ENCODE measurements around the gene CPEB4.

Gene CPEB4

DNA sequence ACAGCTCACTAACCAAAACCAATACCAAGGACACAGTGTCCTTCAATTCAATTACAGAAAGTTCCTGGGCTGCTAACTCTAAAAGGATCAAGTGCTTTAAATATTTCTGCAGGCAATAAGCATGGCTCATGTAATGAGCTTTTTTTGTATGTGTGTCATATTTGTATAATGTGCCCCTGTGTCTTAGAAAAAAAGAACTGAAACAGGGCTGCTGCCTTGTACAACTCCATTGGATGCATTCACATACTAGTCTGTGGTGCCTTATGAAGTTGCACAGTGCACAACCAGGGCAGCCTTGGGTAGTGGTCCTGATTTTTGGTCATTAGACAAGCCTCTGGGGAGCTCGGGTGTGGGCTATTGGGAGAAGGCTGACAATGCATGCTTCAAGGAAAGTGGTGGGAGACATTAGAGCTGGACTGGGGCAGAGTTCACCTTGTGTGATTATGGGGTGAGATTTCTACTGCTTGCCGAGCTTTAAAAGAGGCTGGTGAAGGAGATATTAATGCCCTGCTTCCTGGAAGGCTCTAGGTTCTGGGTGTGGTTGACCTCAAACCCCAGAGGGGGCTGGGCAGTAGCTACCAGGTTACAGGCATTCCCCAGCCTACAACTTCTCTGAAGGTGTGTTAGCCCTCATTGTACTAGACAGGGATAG, 3.6 kb upstream of the CPEB4 start:
- no peak for DNase-seq (ENCODE audit: low read depth in 3 of 3, low spot score in 1 of 3)

DNA sequence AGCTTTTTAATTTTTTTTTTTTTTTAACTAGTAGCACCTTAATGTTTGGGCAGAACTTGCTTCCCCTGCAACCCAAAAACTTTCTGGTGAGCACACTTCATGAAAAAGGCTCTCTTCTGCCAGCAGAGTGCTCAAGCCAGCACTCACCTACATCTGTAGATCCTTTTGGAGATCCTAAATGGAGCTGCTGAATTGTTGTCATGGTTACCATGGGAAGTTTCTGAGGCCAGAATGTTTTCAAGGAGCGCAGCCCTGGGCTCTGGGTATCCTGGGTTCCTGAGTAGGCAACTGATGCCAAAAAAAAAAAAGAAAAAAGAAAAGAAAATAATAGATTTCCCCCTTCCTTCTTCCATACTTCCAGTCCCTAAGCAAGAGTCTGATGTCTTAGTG, 3.1 kb upstream of the CPEB4 start:
- DNase-seq (ENCODE audit: low read depth in 3 of 3, low spot score in 1 of 3) = no peak

DNA sequence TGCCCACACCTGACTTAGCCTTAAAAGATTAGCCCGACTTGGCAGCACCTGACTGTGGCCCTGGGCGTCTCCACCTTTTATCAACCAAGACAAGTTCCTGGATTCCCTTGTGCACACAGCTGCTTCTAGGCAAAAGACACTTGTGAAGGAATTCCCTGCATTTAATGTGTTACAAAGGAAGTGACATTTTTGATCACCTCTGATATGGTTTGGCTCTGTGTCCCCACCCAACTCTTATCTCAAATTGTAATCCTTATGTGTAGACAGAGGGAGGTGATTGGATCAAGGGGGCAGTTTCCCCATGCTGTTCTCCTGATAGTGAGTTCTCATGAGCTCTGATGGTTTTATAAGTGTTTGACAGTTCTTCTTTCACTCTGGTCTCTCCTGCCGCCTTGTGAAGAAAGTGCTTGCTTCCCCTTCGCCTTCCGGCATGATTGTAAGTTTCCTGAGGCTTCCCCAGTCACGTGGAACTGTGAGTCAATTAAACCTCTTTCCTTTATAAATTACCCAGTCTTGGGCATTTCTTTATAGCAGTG, 2.6 kb upstream of the CPEB4 start:
- no peak for DNase-seq (ENCODE audit: low read depth in 3 of 3, low spot score in 1 of 3)

DNA sequence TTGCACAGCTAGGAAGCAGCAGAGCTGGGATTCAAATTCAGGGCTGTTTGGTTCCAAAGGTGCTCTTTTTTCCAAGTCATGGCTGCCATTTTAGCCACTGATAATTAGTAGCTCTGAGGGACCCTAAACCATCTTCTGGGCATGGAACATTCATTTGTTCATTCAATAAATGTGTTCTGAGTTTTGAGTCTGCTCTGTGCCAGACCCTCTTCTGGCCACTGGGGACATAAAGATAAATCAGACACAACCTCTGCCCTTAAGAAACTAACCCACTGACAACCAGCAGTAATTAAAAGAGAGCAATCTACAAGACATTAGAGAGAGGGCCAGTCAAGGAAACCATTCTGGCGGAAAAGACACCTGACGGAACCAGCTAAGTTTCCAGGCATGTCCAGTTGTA, 2.0 kb upstream of the CPEB4 start:
- no peak for DNase-seq (ENCODE audit: low read depth in 3 of 3, low spot score in 1 of 3)

DNA sequence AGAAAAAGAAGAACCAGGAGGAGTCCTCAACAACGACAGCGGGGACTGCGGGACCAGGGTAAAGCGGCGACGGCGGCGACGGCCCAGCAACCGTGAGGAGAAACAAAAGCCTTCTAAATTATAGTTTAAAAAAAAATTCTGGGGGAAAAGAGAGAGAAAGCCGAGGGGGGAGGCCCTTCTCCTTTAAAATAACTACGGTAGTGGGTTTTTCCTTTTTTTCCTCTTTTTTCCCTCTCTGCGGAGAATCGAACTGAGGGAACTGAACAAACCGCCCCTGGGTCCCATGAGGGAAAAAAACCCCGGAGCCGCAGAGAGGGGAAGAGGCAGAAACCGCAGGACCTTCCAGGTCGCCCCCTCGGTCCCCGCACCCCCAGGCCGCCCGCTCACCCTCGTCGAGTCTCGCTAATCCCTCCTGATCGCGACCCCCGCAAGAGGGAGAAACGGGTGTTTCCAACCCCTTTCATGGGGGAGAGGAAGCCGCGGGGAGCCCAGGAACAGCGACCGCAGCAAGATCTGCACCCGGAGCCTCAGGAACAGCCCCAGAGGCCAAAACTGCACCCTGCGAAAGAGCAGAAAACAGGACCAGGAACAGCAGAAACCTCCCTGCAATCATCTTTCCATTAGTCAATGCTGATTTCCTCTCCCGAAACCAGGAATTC, 453 bp downstream of the CPEB4 start:
- DNase-seq (ENCODE audit: low read depth in 3 of 3, low spot score in 1 of 3) = no peak

DNA sequence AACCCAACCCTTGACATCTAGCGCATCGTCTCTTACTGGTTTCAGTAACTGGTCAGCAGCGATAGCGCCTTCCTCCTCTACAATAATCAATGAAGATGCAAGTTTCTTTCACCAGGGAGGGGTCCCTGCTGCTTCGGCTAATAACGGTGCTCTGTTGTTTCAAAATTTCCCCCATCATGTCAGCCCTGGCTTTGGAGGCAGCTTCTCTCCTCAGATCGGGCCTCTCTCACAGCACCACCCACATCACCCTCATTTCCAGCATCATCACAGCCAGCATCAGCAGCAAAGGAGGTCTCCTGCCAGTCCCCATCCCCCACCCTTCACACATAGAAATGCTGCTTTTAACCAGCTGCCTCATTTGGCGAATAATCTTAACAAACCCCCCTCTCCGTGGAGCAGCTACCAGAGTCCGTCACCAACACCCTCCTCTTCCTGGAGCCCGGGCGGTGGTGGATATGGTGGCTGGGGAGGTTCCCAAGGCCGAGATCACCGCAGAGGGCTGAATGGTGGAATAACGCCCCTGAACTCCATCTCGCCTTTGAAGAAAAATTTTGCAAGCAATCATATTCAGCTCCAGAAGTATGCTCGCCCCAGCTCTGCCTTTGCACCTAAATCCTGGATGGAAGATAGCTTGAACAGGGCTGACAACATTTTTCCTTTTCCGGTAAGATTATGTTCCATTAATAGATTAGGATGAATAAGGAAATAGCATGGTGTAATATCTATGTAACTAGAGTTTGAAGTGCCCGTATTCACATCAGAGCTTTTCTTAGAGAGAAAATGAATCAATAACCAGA, 2.2 kb downstream of the CPEB4 start:
- no peak for DNase-seq (ENCODE audit: low read depth in 3 of 3, low spot score in 1 of 3)

DNA sequence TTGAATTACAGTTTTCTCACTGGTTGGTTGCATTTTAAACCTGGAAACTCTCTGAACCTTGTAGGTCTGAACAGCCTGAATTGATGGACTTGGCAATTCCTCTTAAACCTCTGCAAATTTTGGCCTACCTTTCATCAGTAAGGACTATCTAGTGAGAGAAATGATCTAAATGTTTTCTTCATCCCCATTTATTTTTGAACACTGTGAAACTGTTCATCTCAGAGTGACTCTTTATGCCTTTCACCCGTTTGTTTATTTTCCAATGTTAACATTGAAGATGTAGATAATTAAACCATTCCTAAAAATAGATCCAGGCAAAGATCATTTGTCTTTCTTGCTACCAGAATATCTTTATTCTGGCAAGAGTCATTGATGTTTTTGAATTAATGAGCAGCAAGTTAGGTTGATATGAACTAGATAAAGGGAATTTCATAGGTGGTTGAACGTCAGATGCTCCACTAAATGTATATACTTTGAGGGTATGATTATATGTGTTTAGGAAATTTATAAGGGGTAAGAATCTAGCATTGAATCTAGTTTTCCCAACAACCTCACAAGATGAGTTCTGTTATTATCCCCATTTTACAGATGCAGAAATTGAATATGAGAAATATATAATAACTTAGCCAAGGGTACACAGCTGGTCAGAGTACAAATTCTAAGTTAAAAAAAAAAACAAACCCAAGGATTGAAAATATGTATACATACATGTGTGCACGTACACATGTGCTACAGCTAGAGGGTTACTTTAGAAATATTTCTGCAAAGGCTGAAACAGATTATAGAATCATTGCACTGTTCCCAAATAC, 3.4 kb downstream of the CPEB4 start:
- DNase-seq (ENCODE audit: low read depth in 3 of 3, low spot score in 1 of 3) = no peak

DNA sequence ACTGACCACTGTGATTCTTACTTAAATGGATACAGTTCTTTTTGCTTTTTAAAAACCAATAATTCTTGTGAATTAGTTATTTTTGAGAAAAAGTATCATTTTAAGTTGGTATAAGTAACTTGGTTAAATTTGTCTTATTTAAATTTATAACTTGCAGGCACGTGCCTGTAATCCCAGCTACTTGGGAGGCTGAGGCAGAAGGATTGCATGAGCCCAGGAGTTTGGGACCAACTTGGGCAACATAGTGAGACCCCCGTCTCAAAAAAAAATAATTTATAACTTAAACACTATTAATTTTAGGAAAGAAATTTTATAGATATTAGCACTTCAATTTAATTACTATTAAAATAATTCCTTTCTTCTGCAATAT, 5.0 kb downstream of the CPEB4 start:
- no peak for DNase-seq (ENCODE audit: low read depth in 3 of 3, low spot score in 1 of 3)

DNA sequence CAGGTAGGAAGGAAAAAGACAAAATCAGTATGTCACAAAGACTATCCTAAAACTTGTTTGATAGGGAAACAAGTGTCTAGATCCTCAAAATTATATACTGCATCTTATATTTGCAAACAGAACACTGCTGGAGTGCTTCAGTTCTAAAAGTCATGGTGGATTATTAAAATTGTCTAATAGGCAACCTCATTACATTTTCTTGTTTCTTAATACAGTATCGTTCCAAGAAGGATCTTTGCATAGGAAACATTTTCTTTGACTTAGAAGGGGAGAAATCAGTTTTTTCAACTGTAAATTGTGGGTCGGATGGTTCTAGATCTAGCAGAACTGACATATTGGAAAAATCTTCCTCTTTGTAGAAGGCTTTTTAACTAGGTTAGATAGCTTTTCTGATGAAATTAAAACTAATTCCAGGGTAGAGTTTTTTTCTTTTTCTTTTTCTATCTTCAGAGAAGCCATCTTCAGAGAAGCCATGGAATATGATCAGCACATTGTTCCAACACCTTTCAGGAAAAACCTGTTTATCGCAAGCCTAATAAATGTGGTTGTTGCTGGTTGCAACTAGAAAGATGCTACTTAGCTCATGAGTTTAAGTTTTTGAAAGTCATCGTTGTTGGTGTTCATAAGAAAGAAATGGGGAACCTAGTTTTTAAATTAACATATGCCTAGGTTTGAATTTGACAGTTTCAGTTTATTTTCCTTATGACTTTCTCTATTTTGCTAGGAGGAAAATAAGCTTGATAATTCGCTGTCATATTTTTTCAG, 7.4 kb downstream of the CPEB4 start:
- DNase-seq (ENCODE audit: low read depth in 3 of 3, low spot score in 1 of 3) = no peak

DNA sequence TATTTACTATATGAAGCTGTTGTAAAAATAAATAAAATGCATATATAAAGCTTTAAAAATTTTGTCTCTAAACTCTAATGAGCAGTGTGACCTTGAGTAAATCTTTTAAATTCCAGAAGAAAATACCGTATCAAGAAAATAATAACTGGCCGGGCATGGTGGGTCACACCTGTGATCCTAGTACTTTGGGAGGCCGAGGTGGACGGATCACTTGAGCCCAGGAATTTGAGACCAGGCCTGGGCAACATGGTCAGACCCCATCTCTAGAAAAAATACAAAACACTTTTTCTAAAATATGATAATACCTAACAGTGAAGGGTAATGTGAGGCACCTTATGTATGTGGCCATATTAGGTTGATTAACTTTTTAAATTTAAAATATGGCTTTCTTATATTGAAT, 8.5 kb downstream of the CPEB4 start:
- DNase-seq (ENCODE audit: low read depth in 3 of 3, low spot score in 1 of 3) = no peak

DNA sequence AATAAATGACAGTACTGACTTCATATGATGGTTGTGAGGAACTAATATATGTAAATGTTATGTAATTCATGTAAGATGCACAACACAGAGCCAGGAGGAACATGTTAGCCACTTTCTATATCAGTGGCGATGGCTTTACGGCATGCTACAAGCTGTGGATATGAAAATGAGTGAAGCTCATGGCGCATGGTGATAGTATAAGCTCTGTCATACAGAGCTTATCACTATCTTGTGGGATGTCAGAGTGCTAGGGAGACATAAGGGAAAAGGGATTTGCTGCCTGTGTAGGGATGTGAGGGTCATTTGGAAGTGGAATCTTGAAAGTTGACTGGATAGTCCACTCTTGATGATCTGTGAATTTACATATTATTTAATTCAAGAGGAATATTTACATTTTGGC, 13.6 kb downstream of the CPEB4 start:
- no peak for DNase-seq (ENCODE audit: low read depth in 3 of 3, low spot score in 1 of 3)

DNA sequence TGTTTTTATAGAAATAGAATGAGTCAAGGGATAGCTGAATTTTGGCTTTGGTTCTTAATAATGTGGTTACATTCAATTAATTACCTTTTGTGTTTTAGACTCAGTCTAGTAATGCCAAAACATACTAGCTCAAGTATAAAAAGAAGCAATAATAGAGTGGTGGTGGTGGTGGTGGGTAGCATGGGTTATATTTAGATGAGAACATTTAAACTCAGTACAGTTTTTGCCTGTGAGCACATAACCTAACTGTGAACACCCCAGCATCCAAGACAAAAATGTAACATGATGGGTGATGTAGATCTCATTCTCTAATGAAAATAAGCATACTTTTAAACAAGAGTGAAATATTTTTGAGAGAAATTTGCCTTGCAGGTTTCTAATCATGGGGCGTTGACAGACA, 14.2 kb downstream of the CPEB4 start:
- no peak for DNase-seq (ENCODE audit: low read depth in 3 of 3, low spot score in 1 of 3)

DNA sequence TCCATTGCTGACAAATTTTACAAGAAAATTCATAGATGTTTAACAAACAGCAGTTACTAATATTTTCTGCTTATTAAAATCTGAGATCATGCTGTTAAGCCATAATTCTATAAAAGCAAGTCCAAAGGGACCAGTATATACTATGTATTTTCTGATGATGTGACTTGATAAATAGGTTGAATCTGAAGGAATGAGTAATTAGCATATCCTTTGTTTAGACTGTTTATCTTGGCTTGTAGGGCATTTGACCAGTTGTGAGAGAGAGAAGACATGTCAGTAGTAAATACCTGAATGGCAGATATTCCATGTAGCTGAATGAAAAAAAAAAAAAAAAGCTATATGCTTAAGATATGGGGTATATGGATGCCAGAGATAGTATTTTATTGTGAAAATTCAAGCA, 14.6 kb downstream of the CPEB4 start:
- no peak for DNase-seq (ENCODE audit: low read depth in 3 of 3, low spot score in 1 of 3)

DNA sequence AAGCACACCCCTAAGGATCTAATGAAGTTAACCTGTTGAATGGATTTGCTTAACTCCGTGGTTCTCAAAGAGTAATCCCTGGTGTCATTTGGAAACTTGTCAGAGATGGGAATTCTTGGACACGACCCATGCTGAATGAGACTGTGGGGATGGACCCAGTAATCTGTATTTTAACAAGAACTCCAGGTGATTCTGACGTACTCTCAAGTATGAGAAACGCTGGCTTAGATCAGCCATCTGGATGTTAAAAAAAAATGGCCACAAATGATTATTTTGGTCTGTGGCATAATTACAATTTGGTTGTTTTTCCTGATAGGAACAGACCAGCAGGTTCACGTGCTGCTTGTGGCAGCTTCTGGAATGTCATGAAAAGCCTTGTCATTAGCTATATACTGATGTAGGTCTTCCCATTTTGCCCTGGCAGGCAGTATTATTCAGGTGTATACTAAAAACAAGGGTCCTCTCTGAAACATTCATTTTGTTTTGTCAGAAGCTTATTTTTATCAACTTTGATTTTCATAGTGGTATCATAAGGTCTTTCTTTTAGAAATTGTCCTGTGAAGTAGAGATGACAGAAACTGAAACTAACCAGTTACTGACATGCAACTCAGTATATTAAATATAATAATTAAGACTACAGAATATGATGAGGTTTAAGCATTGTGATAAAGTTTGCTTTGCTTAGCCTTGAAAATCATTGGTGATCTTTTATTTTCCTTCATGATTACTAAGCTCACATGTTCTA, 15.4 kb downstream of the CPEB4 start:
- no peak for DNase-seq (ENCODE audit: low read depth in 3 of 3, low spot score in 1 of 3)

DNA sequence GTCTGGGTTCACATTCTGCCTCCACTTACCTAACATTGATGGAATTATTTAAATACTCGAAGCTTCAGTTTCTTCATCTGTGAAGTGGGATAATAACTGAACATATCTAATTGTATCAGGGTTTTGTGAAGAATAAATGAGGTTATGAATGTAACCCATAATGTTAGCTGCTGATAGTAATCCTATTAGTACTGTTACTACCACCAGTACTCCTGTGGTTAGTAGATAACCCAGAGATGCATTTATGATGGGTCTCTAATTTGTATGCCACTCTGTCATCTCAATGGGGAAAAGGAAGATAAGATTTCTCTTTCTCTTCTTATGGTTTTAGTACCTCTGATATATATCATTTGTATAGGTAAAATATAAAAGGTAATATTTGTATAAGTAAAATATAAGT, 16.0 kb downstream of the CPEB4 start:
- DNase-seq (ENCODE audit: low read depth in 3 of 3, low spot score in 1 of 3) = no peak

DNA sequence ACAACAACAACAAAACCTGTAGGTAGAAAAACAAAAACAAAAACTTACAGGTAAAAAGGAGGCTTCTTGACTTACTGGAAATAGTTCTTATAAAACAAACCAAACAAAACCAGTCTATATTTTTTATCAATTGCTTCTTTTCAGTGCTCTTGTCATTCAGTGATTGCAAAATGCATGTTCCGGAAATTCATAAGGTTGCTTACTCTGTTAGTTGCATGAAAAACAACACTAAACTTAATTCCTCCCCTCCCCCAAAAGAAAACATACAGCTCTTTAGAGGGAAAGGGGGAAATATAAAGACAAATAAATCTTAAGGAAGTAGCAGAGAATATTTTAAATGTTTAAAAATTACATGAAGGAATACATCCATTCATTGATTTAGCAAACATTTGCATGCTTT, 19.1 kb downstream of the CPEB4 start:
- no peak for DNase-seq (ENCODE audit: low read depth in 3 of 3, low spot score in 1 of 3)

DNA sequence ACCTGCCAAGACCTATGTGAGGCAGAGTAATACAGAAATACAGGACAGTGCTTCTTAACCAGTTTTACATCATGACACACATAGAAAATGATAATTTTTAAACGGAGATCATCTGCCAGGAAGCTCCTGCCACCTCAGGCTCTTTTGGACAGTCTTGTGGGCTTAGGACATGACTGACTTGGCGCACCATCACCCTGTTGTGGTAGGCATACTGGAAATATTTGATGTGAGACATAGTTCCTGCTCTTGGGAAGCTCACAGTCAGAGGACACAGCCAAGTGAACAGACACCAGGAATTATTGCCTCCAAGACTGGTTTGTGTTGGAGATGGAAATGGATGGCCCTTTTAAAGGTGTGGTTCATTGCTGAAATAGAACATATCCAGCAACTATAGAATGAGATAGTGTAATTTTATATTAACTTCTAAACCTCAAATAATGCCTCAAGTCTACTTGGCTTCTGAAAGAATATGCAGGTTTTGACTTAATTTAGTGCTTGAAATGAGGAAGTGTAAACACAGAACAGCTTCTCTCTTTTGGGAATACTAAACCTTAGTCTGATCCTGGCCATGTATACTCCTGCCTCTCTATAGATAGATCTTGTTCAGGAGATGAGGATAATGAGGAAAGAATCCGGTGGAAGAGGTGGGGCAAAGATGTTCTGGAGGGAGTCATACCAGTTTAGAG, 19.7 kb downstream of the CPEB4 start:
- no peak for DNase-seq (ENCODE audit: low read depth in 3 of 3, low spot score in 1 of 3)

DNA sequence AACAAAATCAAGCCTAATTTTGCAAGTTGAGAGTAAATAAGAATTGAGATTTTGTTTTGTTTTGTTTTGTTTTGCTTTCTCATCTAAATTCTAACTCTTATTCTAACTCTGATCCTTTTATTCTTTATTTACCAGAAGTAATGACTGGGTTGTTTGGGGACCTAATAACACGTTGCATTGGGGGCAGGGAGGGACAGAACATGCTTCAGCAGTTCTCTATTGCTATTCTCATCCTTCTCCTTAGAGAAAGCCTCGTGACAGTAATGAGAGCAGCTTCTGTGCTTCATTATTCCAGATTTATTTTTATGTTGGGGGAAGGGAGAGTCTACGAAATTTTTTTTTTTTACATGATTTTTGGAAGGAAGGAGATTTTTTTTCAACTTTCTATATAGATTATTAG, 21.1 kb downstream of the CPEB4 start:
- DNase-seq (ENCODE audit: low read depth in 3 of 3, low spot score in 1 of 3) = no peak

DNA sequence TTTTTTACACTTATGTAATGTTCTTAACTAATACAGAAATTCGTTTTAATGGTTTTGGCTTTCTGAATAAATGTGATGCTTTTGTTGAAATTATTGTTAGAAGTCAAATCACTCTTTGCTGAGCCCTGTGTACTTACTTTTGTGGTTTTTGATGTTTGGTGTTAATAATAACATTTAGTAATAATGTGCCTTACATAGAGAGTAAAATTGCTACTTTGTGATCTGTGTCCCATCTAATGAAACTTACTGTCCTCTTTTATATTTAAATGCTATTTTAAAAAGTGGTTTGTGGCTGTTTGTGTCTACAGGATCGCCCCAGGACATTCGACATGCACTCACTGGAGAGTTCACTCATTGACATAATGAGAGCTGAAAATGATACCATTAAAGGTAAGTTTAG, 22.1 kb downstream of the CPEB4 start:
- no peak for DNase-seq (ENCODE audit: low read depth in 3 of 3, low spot score in 1 of 3)
